ENCODE measurements around the gene UBN1. TPM values are rescaled to one million over a fixed set of nuclear protein-coding genes. Genes with fewer than 3 reads are reported as not detected.

Gene UBN1
- total RNA-seq, 1 donor from 2014 or later: 41.9 TPM

DNA sequence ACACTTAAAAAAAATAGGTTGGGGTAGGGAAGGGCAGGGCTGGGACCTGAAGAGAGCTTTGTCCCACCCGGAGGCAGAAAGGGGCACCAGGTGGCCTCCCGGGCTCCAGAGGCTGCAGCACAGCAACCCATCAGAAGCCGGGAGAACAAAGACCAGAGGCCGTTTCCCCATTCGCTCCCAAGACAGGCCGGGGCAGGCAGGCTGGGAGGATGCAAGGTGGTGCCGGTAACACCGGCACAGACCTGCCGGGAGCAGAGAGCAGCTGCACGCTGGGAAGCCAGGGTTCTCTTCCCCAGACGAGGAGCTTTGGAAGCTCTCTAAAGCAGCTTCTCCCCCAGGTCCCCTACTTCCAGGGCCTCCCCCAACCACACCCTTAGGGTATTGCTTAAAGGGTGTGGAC lies 84.1 kb downstream of the UBN1 start:
- no peak overlapping the region for H3K4me3 Mint-ChIP-seq (ENCODE audit: low read depth)
- no peaks in the 10 kb centered on the region for H3K27me3 Mint-ChIP-seq
- TF ChIP-seq, protein P1, sequence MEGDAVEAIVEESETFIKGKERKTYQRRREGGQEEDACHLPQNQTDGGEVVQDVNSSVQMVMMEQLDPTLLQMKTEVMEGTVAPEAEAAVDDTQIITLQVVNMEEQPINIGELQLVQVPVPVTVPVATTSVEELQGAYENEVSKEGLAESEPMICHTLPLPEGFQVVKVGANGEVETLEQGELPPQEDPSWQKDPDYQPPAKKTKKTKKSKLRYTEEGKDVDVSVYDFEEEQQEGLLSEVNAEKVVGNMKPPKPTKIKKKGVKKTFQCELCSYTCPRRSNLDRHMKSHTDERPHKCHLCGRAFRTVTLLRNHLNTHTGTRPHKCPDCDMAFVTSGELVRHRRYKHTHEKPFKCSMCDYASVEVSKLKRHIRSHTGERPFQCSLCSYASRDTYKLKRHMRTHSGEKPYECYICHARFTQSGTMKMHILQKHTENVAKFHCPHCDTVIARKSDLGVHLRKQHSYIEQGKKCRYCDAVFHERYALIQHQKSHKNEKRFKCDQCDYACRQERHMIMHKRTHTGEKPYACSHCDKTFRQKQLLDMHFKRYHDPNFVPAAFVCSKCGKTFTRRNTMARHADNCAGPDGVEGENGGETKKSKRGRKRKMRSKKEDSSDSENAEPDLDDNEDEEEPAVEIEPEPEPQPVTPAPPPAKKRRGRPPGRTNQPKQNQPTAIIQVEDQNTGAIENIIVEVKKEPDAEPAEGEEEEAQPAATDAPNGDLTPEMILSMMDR (IDR thresholded peaks at IDR 0.05; ENCODE audit: unreplicated experiment): no peak
- DNase-seq (ENCODE audit: low spot score, unreplicated experiment): no peak
- peaks cover 15% of the 10 kb centered on the region for H3K36me3 Mint-ChIP-seq (ENCODE audit: insufficient read depth)
- no peak overlapping the region for H3K27ac Mint-ChIP-seq
- peaks cover 14% of the 10 kb centered on the region for H3K4me1 Mint-ChIP-seq (ENCODE audit: low read depth)
- H3K9me3 Mint-ChIP-seq (ENCODE audit: low read depth): peaks cover 6% of the 10 kb centered on the region

Other genes with a start within 250 kb of the UBN1 start
- 39.0 and 39.4 TPM in 2 replicates for gene UBALD1, start 232.6 kb upstream of the UBN1 start, total RNA-seq
- 104 and 105 TPM in 2 replicates for gene MGRN1, start 222.7 kb upstream of the UBN1 start, total RNA-seq
- 39.4 and 41.8 TPM in 2 replicates for gene NUDT16L1, start 153.9 kb upstream of the UBN1 start, total RNA-seq
- gene ANKS3, start 113.2 kb upstream of the UBN1 start, total RNA-seq: 45.0 and 45.3 TPM in 2 replicates
- 1.1 TPM in 2 replicates for gene DNAAF8, start 112.9 kb upstream of the UBN1 start, total RNA-seq
- 23.5 and 23.9 TPM in 2 replicates for gene ZNF500, start 80.3 kb upstream of the UBN1 start, total RNA-seq
- gene SEPTIN12, start 59.1 kb upstream of the UBN1 start, total RNA-seq: 0.78 TPM in 1 of 2 replicates, not detected in the other
- gene SMIM22, start 52.1 kb upstream of the UBN1 start, total RNA-seq: not detected in 2 replicates
- 43.6 and 44.1 TPM in 2 replicates for gene ROGDI, start 44.8 kb upstream of the UBN1 start, total RNA-seq
- gene GLYR1, start 193 bp upstream of the UBN1 start, total RNA-seq: 129 and 132 TPM in 2 replicates
- gene PPL, start 89.7 kb downstream of the UBN1 start, total RNA-seq: 62.7 and 64.1 TPM in 2 replicates
- 1.8 and 2.1 TPM in 2 replicates for gene SEC14L5, start 110.8 kb downstream of the UBN1 start, total RNA-seq
- 28.4 and 29.2 TPM in 2 replicates for gene NAGPA, start 186.5 kb downstream of the UBN1 start, total RNA-seq
- not detected in 2 replicates for gene C16orf89, start 218.5 kb downstream of the UBN1 start, total RNA-seq
- gene ALG1, start 224.4 kb downstream of the UBN1 start, total RNA-seq: 28.4 and 30.8 TPM in 2 replicates

All from progenitor cell of endocrine pancreas (in vitro differentiated cells).